ENCODE measurements around the gene PRADC1. TPM values are rescaled to one million over a fixed set of nuclear protein-coding genes. Genes with fewer than 3 reads are reported as not detected.
"Not testable (repeated sequence)": the region's sequence is repeated elsewhere in the genome, so short reads cannot be mapped to it uniquely, and the experiment has no call there.

Gene PRADC1
- total and polyA plus RNA-seq, 7 donors: 53.6 to 118 (median 87.6) TPM

DNA sequence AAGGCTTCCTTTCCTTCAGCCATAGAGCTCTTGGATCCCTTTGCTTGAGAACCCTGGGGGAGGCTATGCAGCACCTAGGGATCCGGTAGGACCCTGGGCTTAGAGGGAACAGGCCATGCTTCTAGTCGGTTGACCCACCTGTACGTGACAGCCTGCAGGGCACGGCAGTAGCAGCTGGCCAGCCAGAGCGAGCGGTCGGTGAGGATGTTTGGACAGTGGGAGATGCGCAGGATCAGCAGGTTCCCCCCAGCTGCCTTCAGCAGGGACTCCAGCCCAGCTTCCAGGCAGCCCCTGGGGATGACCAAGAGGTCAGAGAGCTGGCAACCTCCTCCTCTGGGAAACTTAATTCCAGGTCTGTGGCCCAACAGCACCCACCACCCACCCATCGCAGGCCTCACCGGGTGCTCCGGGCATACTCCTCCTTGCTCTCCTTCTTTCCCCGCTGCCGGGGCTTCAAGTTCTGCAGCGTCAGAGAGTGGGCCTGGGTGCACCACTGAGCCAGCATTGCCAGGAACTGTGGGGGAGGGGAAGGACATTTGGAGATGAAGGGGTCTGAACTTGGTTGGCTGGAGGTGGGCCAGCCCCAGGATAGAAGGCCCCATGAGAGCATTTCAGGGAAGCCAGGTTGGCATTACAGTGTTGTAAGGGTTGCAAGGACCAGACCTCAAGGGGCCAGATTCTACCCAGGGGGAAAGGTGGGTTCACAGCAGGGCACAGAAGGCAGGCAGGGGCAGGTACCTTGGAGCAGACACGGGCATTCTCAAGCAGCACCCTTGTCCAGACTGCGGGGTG, 30.7 kb upstream of the PRADC1 start:
- H3K9me3 ChIP-seq: no peaks in the 10 kb centered on the region
- H3K27me3 ChIP-seq (ENCODE audit: insufficient read depth in 3 of 3, low read length in 2 of 3): peaks cover 0 to 28% (median 12%) of the 10 kb centered on the region in 3 donors
- DNase-seq (no peak), ATAC-seq (no peak)
- no peaks in the 10 kb centered on the region for H3K4me1 ChIP-seq
- intact Hi-C loops (cut with DNase I): no loop called here
- no peak overlapping the region for H3K4me3 ChIP-seq
- no peak overlapping the region for H3K27ac ChIP-seq
- H3K36me3 ChIP-seq (ENCODE audit: insufficient read depth in 1 of 2, low read depth in 1 of 2): no peaks in the 10 kb centered on the region
- TF ChIP-seq, protein P1, sequence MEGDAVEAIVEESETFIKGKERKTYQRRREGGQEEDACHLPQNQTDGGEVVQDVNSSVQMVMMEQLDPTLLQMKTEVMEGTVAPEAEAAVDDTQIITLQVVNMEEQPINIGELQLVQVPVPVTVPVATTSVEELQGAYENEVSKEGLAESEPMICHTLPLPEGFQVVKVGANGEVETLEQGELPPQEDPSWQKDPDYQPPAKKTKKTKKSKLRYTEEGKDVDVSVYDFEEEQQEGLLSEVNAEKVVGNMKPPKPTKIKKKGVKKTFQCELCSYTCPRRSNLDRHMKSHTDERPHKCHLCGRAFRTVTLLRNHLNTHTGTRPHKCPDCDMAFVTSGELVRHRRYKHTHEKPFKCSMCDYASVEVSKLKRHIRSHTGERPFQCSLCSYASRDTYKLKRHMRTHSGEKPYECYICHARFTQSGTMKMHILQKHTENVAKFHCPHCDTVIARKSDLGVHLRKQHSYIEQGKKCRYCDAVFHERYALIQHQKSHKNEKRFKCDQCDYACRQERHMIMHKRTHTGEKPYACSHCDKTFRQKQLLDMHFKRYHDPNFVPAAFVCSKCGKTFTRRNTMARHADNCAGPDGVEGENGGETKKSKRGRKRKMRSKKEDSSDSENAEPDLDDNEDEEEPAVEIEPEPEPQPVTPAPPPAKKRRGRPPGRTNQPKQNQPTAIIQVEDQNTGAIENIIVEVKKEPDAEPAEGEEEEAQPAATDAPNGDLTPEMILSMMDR (IDR thresholded peaks at IDR 0.05): no peak
- WGBS, 3 donors: 89 to 92% (median 90%) methylated on average over 13 to 16 of the region's 16 CpGs

DNA sequence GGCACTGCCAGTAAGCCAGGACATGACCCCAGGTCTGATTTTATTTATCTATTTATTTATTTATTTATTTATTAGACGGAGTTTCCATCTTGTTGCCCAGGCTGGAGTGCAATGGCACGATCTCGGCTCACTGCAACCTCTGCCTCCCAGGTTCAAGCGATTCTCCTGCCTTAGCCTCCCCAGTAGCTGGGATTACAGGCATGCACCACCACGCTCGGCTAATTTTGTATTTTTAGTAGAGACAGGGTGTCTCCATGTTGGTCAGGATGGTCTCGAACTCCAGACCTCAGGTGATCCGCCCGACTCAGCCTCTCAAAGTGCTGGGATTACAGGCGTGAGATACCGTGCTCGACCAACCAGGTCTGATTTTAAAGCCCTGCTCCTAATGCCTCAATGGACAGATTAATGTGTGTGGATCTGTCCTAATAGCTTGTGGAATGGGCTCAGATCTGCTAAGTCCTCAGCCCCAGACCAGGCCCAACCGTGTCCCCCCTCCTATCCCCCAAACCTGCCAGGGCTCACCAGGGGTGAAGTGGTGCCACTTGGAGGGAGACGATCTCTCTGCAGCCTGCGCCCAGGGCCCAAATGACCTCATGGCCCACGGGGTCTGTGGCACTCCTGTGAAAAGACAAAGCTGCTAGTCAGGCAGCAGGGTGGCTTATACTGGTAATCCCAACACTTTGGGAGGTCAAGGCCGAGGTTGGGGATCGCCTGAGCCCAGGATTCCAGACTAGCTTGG, 29.8 kb upstream of the PRADC1 start:
- peaks cover 0 to 20% (median 7%) of the 10 kb centered on the region in 3 donors for H3K27me3 ChIP-seq (ENCODE audit: insufficient read depth in 3 of 3, low read length in 2 of 3)
- H3K9me3 ChIP-seq; DNase-seq; H3K36me3 ChIP-seq (ENCODE audit: insufficient read depth in 1 of 2, low read depth in 1 of 2); H3K4me1 ChIP-seq; H3K27ac ChIP-seq; H3K4me3 ChIP-seq; ATAC-seq; intact Hi-C loops (cut with DNase I): not testable (repeated sequence)
- WGBS, 3 donors: 88 to 92% (median 89%) methylated on average over 18 of the region's 18 CpGs

DNA sequence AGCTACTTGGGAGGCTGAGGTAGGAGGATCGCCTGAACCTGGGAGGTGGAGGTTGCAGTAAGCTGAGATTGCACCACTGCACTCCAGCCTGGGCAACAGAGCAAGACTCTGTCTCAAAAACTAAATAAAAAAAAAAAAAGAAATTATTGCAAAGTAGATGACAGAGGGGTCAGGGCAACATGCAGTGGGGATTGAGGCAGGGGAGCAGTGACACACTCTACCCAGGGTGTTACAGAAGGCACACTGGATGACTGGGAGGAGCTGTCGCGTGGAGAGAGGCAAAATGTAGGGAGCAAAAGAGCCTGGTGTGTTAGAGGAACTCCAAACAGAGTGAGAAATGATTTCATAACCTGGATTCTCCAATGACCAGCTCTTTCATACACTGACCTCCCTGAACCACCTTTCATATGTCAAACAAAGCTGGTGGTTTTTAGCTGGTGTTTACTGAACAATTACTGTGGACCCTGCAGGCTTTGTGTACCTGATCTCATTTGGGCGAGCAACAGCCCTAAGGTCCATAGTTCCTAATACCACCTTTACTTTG, 29.1 kb upstream of the PRADC1 start:
- Histone ChIP-seq H3K4me1 (no peaks in the 10 kb centered on the region), H3K27me3 (ENCODE audit: insufficient read depth in 3 of 3, low read length in 2 of 3) (peaks cover 0 to 13% (median 7%) of the 10 kb centered on the region in 3 donors), H3K4me3 (no peak overlapping the region), H3K36me3 (ENCODE audit: insufficient read depth in 1 of 2, low read depth in 1 of 2) (no peaks in the 10 kb centered on the region), H3K27ac (no peak overlapping the region), H3K9me3 (no peaks in the 10 kb centered on the region)
- intact Hi-C loops (cut with DNase I): no loop called here
- TF ChIP-seq, protein P1 (IDR thresholded peaks at IDR 0.05): no peak
- no peak for DNase-seq
- no peak for ATAC-seq
- 88 to 89% (median 88%) methylated on average over 4 of the region's 4 CpGs for WGBS, 3 donors

DNA sequence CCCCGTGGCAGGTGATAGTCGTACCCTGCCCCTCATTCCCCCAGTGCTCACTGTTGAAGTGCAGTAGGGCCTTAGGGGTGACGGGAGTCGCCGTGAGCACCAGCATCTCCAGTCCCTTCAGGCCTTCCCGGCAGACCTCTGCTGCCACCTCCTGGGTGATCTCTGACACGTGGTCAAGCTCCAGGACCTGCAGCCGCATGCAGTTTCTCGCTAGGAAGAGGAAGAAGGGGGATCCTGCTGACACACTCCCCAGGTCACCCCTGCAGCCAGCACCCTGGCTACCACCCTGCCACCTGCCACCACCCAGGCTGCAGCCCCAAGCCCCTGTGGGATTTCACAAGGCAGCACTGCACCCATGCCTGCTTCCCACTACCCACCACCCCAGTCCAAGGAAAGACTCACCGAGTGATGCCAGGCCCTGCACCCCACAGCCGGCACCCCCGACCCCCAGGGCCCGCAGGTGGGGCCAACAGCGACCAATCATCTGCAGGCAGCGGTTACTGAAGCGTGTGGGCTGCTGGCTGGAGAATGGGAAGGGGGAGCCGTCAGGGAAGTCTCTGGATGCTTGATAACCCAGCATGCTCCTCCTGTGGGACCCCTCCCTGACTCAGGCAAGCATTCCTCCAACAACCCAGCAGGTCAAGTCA, 27.4 kb upstream of the PRADC1 start:
- ATAC-seq (peak; percentile 76 to 86 (median 80)), DNase-seq (peak; percentile 44 to 54)
- Histone ChIP-seq H3K4me1 (no peaks in the 10 kb centered on the region), H3K36me3 (ENCODE audit: insufficient read depth in 1 of 2, low read depth in 1 of 2) (no peaks in the 10 kb centered on the region), H3K9me3 (no peaks in the 10 kb centered on the region), H3K27me3 (ENCODE audit: insufficient read depth in 3 of 3, low read length in 2 of 3) (no peaks in the 10 kb centered on the region), H3K27ac (no peak overlapping the region), H3K4me3 (no peak overlapping the region)
- TF ChIP-seq, protein P1 (IDR thresholded peaks at IDR 0.05): peak; percentile 58
- WGBS, 3 donors: 26 to 28% (median 26%) methylated on average over 15 to 17 of the region's 17 CpGs
- intact Hi-C loops (cut with DNase I): no loop called here
